Stimulated activated naive CD8-positive, alpha-beta T cell treated with anti-CD3 and anti-CD28 coated beads, Interleukin-15, Interleukin-2, amounts not matched to agents 100 U/mL and 50 U/mL, for 24 hours (primary cell): ENCODE results near the gene RBM27.
"Not testable (repeated sequence)": the region's sequence is repeated elsewhere in the genome, so short reads cannot be mapped to it uniquely, and the experiment has no call there.

Experiments used
- ATAC-seq: fragments of 150-1000 bp; cut with Tn5 transposase; one replicate; pipeline ENCODE4 v1.10.0; 2021
- DNase-seq: peaks from one replicate; pipeline ENCODE4 v3.0.0; 2021

Gene RBM27, protein sequence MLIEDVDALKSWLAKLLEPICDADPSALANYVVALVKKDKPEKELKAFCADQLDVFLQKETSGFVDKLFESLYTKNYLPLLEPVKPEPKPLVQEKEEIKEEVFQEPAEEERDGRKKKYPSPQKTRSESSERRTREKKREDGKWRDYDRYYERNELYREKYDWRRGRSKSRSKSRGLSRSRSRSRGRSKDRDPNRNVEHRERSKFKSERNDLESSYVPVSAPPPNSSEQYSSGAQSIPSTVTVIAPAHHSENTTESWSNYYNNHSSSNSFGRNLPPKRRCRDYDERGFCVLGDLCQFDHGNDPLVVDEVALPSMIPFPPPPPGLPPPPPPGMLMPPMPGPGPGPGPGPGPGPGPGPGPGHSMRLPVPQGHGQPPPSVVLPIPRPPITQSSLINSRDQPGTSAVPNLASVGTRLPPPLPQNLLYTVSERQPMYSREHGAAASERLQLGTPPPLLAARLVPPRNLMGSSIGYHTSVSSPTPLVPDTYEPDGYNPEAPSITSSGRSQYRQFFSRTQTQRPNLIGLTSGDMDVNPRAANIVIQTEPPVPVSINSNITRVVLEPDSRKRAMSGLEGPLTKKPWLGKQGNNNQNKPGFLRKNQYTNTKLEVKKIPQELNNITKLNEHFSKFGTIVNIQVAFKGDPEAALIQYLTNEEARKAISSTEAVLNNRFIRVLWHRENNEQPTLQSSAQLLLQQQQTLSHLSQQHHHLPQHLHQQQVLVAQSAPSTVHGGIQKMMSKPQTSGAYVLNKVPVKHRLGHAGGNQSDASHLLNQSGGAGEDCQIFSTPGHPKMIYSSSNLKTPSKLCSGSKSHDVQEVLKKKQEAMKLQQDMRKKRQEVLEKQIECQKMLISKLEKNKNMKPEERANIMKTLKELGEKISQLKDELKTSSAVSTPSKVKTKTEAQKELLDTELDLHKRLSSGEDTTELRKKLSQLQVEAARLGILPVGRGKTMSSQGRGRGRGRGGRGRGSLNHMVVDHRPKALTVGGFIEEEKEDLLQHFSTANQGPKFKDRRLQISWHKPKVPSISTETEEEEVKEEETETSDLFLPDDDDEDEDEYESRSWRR

DNA sequence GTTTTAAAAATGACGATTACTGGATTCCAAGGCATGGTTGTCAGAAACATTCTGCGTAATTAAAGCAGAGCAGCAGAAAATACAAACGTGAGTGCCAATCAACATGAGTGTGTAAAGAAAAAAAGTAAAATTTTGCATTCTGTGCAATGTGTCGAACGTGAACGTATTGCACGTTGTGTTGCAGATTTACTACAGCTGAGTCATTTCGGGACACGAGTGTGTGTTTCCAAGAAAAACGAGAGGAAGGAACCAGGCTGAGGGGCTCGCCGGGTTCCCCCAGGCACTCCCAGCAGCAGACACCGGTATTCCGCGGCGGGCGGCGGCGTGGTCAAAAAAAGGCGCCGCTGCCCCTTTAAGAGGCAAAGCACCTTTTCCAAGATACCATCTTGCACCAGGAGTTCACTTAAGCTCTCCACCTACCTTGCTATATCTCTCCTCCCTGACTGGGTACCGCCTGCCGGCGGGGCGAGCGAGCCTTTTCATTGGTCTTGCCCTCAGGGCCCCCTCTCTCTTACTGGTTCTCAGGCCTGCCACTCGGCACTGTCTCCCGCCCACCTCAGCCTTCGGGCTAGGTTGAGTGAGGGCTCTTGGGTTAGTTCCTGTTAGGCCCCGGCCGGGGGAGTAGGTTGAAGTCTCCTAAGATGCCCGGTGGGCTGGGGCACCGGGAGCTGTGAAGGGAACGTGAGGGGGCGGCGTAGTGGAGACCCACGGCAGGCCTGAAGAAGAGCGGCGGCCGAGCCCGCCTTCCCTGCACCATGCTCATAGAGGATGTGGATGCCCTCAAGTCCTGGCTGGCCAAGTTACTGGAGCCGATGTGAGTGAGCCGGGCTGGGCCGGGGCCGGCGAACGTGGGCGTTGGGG lies at the start of gene RBM27:
TSS of gene RBM27 (plus strand) at position 595 of the 861 bp plus-strand sequence. CDS start at position 756, 161 bp downstream.
- ATAC-seq (peak; percentile 100), DNase-seq (peak; percentile 97)

DNA sequence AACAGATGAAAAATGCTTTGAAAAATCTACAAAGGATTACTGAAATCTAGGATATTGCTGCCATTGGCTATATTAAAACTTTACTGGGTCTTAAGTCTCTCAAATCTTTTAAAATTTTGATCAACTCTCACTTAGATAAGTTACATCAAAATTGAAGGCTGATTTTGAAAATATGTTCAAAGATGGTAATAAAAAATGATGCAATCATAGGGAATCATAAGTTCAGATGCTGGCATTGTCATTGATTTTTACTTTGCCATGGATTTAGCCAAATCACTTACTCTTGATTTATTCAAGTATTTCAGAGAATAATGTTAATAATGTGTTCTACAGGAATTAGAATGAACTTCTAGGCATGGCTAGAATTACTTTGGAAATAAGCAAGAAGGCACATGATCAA lies 45.1 kb upstream of the RBM27 start:
- DNase-seq (no peak), ATAC-seq (no peak)

- no peak for ATAC-seq
These were observed 39.0 kb upstream of the RBM27 start for GRCh38 chr5:146164382-146164781.

DNA sequence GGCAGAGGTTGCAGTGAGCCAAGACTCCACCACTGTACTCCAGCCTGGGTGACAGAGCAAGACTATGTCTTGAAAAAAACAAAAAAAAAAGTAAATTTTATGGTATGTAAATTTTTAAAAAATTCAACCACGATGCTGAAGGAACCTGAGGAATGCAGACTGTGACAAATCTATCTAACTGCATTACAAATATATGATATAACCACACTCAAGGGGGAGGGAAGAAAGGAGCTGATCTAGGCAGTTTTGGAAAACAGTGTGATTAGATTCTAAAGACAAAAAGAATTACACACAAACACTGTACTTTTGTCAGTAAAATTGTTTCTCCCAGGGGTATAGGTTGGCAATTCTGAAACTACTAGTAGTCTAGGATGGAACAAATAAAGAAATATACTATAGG lies 37.9 kb upstream of the RBM27 start:
- no peak for DNase-seq
- no peak for ATAC-seq

More at GRCh38 chr5:146164382-146164781, 39.0 kb upstream of the RBM27 start:
- no peak for DNase-seq

DNA sequence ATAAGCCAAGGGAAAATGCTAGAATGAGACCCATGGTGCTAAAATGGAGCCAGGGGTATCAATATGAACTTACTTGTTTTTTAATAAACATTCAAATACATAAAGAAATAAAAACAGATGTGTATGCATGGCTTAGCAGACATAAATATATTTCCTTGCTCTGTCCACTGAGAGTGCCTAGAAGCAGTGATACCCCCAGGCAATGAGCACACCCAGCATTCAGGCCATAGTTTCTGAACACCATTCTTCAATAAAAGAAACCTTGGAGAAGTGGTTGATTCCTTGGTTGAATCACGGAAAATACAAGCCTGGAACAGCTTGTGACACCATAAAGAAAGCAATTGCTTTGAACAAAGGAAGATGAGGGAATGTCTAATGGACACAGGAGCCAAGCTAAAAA lies 37.5 kb upstream of the RBM27 start:
- DNase-seq (no peak), ATAC-seq (no peak)

DNA sequence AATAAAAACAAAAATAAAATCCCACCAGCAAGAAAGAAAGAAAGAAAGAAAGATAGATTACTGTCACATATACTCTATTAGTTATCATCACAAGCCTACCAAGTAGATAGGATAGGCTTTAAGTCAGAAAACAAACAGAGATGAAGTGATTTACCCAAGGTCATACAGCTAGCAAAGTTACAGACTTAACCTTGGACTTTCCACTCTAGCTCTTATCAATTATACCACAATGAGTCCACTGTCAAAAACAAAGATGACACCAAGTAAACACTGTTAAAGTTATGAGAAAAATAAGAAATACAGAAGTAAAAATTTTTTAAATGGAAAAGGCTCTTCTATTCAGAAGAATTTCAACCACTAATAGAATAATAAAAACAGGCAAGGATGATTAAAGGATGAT lies 34.3 kb upstream of the RBM27 start:
- DNase-seq: no peak

DNA sequence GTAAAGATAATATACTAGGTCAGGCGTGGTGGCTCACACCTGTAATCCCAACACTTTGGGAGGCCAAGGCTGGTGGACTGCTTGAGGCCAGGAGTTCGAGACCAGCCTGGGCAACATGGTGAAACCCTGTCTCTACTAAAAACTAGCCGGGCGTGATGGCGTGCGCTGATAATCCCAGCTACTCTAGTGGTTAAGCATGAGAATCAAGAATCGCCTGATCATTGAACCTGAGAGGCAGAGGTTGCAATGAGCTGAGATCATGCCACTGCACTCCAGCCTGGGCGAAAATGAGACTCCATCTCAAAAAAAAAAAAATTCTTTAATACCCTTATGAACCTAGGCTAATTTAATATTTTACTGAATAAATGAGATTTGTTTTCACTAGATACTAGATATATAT lies 30.4 kb upstream of the RBM27 start:
- DNase-seq, ATAC-seq: not testable (repeated sequence)

More for the DNA sequence above, 34.3 kb upstream of the RBM27 start:
- ATAC-seq: no peak

DNA sequence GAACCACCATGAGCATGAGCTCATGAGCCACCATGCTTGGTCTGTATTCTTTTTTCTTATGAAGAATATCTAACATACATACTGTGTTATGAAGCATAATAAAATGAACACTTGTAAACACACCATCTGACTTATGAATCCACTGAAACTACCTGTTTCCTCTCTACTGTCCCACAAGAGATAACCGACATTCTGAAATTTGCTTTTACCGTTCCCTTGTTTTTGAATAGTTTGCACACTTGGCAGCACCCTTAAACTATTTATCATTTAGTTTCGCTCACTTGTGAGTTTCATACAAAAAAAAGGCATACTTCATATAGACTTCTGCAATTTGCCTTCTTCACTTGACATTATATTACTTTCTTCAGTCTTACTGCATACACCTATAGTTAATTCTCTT lies 29.8 kb upstream of the RBM27 start:
- DNase-seq: no peak
- ATAC-seq: no peak

GRCh38 chr5:146176805-146177204 lies 26.6 kb upstream of the RBM27 start:
- ATAC-seq (no peak), DNase-seq (no peak)

GRCh38 chr5:146179696-146180095 lies 23.7 kb upstream of the RBM27 start:
- DNase-seq: no peak
- no peak for ATAC-seq

GRCh38 chr5:146183403-146183802 lies 20.0 kb upstream of the RBM27 start:
- ATAC-seq, DNase-seq: not testable (repeated sequence)

DNA sequence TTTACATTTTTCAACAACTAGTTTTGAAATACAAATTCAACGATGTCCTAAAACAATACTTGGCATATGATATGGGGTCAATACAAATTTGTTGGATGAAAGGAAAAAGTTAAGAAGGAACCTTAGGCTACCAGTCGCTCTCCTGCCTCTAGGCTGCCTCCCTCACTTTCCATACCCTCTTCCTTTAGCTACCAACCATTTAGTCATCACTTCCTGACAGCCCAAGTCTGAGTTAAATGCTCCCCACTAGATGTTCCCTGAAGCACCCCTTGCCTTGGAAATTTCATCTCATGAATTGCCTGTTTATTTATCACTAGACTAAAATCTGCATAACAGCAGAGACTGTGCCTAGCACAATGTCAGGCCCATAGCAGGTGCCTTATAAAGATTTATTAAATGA lies 18.2 kb upstream of the RBM27 start:
- ATAC-seq (no peak), DNase-seq (no peak)

DNA sequence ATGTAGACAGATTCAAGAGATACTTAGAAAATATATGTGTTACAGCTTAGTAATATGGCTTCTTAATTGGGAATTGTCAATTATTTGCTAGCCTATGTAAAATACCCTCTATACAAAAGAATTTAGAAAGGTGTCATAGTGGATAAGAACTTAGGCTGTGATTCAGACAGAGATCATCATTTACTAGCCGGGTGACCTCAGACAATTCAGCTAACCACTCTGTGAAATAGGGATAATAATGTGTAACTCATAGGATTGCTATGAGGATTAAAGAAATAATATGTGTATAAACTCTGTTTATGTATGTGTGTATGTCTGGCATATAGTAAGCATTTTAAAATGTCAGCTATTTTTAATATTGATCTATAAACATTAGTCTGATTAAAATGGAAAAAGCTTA lies 15.0 kb upstream of the RBM27 start:
- ATAC-seq (no peak), DNase-seq (no peak)

DNA sequence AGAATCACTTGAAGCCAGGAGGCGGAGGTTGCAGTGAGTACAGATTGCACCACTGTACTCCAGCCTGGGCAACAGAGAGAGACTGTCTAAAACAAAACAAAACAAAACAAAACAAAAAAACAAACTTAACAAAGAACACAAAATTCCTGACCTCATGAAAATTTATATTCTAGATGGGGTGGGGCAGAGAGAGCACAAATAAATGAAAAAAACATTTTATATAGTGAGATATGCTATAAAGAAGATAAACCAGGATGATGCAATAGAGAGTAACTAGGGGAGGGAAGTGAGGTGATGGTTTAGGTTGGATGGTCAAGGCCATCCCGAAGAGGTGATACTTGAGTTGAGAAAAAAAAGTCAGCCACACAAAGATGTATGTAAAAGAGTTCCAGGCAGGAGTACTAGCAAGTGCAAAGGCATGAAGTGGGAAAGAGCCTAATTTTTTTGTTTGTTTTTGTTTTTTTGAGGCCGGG lies 10.8 kb upstream of the RBM27 start:
- ATAC-seq: no peak
- no peak for DNase-seq

- DNase-seq (no peak), ATAC-seq (no peak)
These were observed 10.1 kb upstream of the RBM27 start for GRCh38 chr5:146193285-146193684.

- not testable (repeated sequence) for ATAC-seq, DNase-seq
These were observed 8.4 kb upstream of the RBM27 start for GRCh38 chr5:146194997-146195396.

- DNase-seq (no peak), ATAC-seq (no peak)
These were observed 6.9 kb upstream of the RBM27 start for GRCh38 chr5:146196459-146197048.

- ATAC-seq (no peak), DNase-seq (no peak)
These were observed 4.1 kb upstream of the RBM27 start for GRCh38 chr5:146199176-146199815.

- ATAC-seq, DNase-seq: not testable (repeated sequence)
These were observed 1.6 kb upstream of the RBM27 start for GRCh38 chr5:146201795-146202194.

- ATAC-seq (peak; percentile 2), DNase-seq (no peak)
These were observed 427 bp downstream of the RBM27 start for GRCh38 chr5:146203872-146204192.
